ENCODE measurements around the gene LIN28A.

The LIN28A gene

DNA sequence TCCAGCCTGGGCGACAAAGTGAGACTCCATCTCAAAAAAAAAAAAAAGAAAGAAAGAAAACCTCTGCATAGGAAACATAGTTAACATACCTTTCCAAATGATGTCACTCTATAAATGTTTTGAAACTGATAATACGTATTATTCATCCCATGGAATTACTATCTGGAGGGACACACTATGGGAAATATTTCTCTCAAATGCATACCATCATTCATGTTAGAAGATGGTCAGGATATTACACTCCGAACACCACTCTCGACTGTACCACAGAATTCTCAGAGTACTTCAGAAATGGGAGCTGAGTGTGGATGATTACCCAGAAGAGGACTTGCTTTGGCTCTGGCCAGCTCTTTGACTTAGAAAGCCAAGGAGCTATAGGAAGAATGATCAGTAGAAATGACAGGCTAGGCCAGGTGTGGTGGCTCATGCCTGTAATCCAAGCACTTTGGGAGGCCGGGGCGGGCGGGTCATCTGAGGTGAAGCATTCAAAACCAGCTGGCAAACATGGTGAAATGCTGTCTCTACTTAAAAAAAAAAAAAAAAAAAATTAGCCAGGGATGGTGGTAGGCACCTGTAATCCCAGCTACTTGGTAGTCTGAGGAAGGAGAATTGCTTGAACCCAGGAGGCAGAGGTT, 5.2 kb upstream of the LIN28A start:
- Mint-ChIP-seq H3K27ac (no peak overlapping the region), H3K27me3 (peaks cover 63% of the 10 kb centered on the region), H3K4me3 (no peak overlapping the region), H3K4me1 (peaks cover 18% of the 10 kb centered on the region), H3K9me3 (no peaks in the 10 kb centered on the region)
- no peak for ATAC-seq
- DNase-seq: no peak

DNA sequence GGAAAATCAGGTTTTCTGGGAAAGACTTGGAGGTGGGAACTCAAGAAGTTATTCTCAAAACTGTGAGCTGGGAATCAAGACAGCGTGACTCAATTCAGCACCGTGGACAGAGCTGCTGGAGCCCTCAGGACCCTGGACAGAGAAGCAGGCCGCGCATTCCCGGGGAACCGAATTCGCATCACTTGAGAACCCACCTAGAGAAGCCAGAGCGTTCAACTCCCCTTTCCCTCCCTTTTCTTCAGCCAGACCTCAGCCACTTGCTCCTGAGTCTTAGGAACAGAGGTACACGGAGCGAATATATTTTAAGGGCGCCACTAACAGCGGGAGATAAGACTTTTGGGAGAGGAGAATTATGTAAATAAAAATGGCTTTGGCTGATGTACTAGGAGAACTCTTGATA, 2.0 kb upstream of the LIN28A start:
- H3K9me3 Mint-ChIP-seq: no peaks in the 10 kb centered on the region
- DNase-seq (peak; percentile 55 to 63), ATAC-seq (peak; percentile 65)
- peaks cover 34% of the 10 kb centered on the region for H3K4me1 Mint-ChIP-seq
- no peak overlapping the region for H3K27ac Mint-ChIP-seq
- H3K27me3 Mint-ChIP-seq: peaks cover 79% of the 10 kb centered on the region
- no peak overlapping the region for H3K4me3 Mint-ChIP-seq

DNA sequence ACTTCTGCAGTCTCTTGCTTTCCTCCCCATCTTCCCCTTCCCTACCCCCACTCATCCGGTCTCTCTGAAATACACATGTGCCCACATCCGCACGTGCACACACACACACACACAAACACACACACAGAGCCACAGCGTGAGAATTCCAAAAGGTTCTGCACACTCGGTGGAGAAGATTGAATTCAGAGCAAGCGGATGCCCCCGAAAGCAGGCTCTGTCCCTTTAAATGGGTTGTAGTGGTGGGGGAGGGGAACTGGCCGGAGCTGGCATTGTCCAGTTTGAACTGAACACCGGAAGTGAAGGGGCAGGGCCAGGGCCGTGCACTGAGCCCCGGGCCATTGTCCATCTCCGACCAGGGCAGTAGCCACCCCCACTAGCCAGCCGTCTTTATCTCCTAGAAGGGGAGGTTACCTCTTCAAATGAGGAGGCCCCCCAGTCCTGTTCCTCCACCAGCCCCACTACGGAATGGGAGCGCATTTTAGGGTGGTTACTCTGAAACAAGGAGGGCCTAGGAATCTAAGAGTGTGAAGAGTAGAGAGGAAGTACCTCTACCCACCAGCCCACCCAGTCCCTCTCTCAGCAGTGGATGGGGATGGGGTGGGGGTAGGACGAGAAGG, 1.3 kb upstream of the LIN28A start:
- Mint-ChIP-seq H3K27ac (no peak overlapping the region), H3K27me3 (peaks cover 79% of the 10 kb centered on the region), H3K4me1 (peaks cover 34% of the 10 kb centered on the region), H3K4me3 (peak overlapping the region; percentile 9 to 35), H3K9me3 (no peaks in the 10 kb centered on the region)
- DNase-seq: peak in 1 of 2 donors; percentile 5
- ATAC-seq: no peak

DNA sequence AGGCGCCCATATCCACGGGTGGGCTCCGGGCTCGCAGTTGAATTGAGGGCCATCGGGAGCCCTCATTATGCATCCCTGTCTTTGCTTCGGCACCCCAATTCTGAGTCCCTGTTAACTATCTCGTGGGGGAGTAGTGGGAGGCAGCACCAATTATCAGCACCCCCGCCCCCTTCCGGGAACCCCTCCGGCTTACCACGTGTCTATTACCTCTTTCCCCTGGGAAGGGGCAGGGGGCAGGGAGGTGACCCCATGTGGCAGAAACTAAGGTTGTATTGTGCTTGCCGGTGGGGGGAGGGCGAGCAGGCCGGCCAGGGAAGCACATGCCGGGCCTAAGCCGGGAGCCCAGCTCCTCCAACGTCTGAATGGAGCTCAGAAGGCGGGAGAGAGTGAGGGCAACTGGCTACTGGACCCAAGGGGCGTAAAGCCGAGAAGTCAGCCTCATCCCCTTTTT, 1.0 kb downstream of the LIN28A start:
- DNase-seq (no peak), ATAC-seq (no peak)
- H3K27ac Mint-ChIP-seq: no peak overlapping the region
- peaks cover 34% of the 10 kb centered on the region for H3K4me1 Mint-ChIP-seq
- H3K9me3 Mint-ChIP-seq: no peaks in the 10 kb centered on the region
- H3K27me3 Mint-ChIP-seq: peaks cover 74% of the 10 kb centered on the region
- no peak overlapping the region for H3K4me3 Mint-ChIP-seq

DNA sequence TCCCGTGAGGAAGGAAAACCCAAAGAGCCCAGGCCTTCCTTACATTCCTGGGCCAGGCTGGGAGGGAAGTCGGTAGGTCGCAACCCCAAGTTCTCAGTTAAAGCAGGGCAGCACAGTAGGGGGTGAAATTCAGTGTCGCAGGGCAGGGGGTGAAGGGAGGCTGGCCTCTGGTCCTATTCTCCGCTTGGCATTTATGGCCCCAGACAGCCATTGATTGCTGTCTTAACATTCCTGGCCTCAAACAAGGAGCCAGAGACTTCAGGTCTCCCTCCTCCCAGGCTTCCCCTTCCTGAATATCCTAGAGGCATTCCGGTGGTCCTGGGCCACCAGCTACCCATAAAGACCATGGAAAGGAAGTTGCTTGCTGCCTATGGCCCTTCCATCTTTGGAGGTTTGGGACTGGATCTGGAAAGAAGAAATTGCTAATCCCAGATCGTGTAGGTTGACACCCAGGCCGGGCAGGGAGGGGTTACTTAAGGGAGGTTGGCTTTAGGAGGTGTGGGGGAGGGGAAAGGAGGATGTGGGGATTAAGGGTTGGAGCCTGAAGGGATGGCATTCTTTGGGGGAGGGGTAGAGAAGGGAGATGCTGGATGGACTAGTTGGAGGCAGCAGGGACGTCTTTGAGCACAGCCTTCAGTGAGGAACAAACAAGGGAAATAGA, 1.7 kb downstream of the LIN28A start:
- no peak for DNase-seq
- no peak for ATAC-seq
- Mint-ChIP-seq H3K27ac (no peak overlapping the region), H3K9me3 (no peaks in the 10 kb centered on the region), H3K4me3 (no peak overlapping the region), H3K4me1 (peaks cover 34% of the 10 kb centered on the region), H3K27me3 (peaks cover 74% of the 10 kb centered on the region)

DNA sequence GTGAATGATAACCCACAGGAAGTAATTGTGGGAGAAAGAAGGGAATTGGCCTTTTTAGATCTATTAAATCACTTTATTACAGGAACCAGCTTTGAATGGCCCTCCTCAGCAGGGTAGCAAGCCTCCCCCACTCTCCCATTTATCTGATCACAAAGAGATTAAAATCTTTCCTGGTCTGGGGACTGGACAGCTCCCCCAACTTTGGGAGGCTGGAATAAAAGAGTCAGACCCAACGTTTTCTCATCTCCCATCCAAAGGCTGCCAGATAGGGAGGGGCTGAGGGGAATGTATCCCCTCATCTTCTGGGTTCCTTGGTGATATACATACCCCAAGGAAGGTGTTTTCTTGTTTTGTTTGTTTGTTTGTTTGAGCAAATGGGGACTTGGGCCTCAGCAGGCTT, 2.4 kb downstream of the LIN28A start:
- H3K9me3 Mint-ChIP-seq: no peaks in the 10 kb centered on the region
- peaks cover 34% of the 10 kb centered on the region for H3K4me1 Mint-ChIP-seq
- no peak overlapping the region for H3K27ac Mint-ChIP-seq
- H3K27me3 Mint-ChIP-seq: peaks cover 67% of the 10 kb centered on the region
- ATAC-seq: no peak
- H3K4me3 Mint-ChIP-seq: no peak overlapping the region
- DNase-seq: no peak

DNA sequence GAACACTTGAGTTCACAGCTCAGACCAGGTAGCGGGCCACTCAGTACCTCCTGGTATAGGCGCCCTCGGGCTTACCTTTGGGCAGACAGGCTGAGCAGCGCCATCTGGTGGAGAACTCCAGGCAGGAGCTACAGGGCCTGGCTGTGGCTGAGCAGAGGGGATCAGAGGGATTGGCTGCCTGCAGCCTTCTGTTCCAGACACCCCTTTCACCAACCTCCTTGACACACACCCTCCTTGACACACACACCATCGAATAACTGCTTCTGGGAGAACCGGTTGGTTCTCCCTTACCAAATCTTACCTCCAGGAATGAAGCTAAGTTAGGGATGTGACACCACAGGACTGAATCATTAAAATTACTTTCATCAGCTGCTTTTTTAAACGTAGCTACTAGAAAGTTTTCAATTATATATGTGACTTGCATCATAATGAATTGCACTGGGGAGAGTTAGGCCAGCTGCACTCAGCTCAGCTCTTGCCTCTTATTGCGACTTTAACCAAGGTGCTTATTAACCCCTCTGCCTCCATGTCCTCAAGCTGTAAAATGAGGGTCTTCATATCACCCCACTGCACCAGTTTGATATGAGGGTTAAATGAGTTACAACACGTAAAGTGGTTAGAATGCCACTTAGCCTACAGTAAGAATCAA, 6.6 kb downstream of the LIN28A start:
- H3K27me3 Mint-ChIP-seq: peaks cover 35% of the 10 kb centered on the region
- DNase-seq (peak; percentile 78 to 83), ATAC-seq (peak; percentile 100)
- no peaks in the 10 kb centered on the region for H3K9me3 Mint-ChIP-seq
- no peak overlapping the region for H3K27ac Mint-ChIP-seq
- H3K4me1 Mint-ChIP-seq: no peaks in the 10 kb centered on the region
- H3K4me3 Mint-ChIP-seq: no peak overlapping the region

DNA sequence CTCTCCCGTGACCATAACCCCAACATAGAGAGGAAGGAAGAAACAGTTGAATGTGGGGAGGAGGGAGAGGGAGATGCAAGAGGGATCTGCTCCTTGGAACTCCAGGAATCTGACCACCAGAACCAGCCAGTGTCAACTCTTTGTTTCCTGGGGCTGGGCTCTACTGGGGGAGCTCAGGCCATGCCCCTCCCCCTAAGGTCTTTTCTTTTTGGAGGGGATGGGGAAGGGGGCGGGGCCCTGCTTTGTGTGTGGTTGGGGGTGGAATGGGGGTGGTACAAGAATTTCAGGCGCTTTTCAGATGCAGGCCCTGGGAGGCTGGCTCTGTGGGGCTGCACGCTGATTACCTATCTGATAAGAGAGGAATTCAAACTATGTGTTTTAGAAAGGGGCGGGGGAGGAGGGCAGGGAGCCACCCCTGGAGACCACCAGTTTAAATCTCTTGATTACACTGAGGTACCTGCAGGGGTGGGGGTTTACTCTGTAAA, 8.3 kb downstream of the LIN28A start:
- peaks cover 25% of the 10 kb centered on the region for H3K27me3 Mint-ChIP-seq
- no peak for ATAC-seq
- no peak overlapping the region for H3K4me3 Mint-ChIP-seq
- H3K4me1 Mint-ChIP-seq: no peaks in the 10 kb centered on the region
- H3K27ac Mint-ChIP-seq: peak overlapping the region in 1 of 2 donors; percentile 1
- H3K9me3 Mint-ChIP-seq: no peaks in the 10 kb centered on the region
- no peak for DNase-seq

DNA sequence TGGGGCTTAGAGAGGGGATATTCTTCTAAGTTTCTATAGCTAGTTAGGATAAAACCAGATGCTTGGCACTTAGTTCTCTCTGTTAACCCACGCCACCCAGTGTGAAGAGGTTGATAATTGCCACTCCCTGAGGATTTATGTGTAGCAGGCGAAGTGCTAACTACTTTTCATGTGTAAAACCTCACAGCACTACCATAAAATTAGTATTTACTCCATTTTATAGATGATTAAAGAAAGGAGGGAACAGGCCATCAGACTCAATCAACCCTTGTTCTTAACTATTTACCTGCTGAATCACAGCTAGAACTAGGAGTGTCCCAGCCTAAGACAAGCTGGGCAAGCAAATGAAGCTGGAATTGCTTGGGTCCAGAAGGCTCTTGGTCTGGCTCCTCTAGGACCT, 8.9 kb downstream of the LIN28A start:
- Mint-ChIP-seq H3K4me1 (no peaks in the 10 kb centered on the region), H3K27me3 (peaks cover 19% of the 10 kb centered on the region), H3K4me3 (no peak overlapping the region), H3K9me3 (no peaks in the 10 kb centered on the region), H3K27ac (no peak overlapping the region)
- DNase-seq (no peak), ATAC-seq (no peak)

DNA sequence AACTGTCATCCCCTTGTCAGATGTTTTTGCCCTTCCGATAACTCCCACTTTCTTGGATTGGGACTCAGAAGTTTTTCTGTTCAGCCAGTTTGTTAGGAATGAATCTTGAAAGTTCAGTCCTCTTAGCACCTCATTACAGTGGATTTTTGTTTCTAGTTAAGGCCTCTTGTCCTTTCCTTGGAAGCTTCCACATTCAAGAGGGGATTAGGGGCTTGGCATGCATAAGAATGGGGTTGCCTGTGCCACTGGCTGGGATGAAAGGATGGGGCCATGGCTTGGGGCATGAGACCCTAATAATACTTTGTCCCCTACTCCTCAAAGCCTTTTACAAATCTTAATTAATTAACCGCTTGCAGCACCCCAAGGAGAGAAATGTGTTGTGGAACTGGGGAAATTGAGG, 19.1 kb downstream of the LIN28A start:
- peaks cover 29% of the 10 kb centered on the region for H3K4me1 Mint-ChIP-seq
- H3K27ac Mint-ChIP-seq: no peak overlapping the region
- no peak overlapping the region for H3K4me3 Mint-ChIP-seq
- ATAC-seq (no peak), DNase-seq (no peak)
- H3K27me3 Mint-ChIP-seq: peaks cover 8% of the 10 kb centered on the region
- no peaks in the 10 kb centered on the region for H3K9me3 Mint-ChIP-seq

DNA sequence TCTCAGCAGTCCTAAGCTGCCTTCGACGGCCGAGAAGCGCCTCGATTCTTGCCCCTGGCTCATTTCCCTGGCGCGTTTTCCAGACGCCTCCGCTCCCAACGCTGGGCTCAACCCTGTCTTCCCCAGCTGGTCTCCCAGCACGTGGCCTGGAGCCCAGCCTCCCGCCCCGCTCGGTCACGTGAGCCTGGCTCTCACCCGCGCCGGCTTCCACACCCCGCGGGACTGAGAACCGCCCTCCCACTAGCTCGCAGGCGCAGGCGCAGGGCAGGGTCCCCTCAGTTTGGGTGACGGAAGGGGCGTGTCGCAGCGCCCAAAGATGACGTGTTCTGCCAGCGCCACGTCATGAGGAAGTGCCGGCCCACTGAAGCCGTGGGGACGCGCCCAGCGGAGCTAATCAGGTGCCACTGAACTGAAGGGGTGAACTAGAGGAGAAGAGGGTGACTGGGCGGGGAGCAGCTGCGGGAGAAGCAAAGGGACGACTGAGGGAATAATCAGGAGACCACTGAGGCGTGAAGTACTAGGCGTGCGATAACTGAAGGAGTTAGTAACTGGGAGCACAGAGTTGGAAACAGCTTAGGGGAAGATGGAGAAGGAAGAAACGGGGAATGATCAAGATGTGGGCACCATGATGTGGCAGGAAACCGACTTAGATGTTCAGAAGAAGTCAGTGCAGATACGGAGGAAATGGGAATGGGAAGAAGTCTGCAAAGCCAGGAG, 21.5 kb downstream of the LIN28A start, which contains the start of gene DHDDS:
TSS of gene DHDDS (plus strand) at position 343 of the 717 bp plus-strand sequence. CDS start 625 bp downstream, outside the sequence.
- H3K9me3 Mint-ChIP-seq: no peaks in the 10 kb centered on the region
- H3K27me3 Mint-ChIP-seq: no peaks in the 10 kb centered on the region
- peak; percentile 98 for ATAC-seq
- H3K4me3 Mint-ChIP-seq: peak within 1 kb of the TSS; percentile 96 to 99
- H3K4me1 Mint-ChIP-seq: peaks cover 29% of the 10 kb centered on the region
- H3K27ac Mint-ChIP-seq: peak within 1 kb of the TSS; percentile 93 to 96
- peak; percentile 98 for DNase-seq

DNA sequence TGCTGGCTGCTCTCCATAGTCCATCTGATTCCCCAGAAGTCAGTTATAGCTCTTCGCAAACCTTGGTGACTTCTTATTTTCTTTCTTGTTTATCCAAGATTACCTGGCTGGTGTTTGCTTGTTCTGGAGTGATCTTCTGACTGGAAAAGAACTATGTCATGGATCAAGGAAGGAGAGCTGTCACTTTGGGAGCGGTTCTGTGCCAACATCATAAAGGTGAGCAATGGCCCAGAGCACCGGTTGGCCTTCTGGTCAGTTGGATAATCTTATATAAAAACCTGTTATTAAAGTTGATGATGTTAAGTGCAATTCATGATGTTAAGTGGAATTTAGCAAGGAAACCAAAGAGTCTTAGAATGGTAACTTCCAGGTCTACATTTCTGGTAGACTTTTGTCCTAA, 22.2 kb downstream of the LIN28A start:
- Mint-ChIP-seq H3K9me3 (no peaks in the 10 kb centered on the region), H3K4me3 (peak overlapping the region; percentile 96 to 99), H3K27me3 (no peaks in the 10 kb centered on the region), H3K4me1 (peaks cover 29% of the 10 kb centered on the region), H3K27ac (peak overlapping the region in 1 of 2 donors; percentile 90)
- ATAC-seq (no peak), DNase-seq (no peak)

DNA sequence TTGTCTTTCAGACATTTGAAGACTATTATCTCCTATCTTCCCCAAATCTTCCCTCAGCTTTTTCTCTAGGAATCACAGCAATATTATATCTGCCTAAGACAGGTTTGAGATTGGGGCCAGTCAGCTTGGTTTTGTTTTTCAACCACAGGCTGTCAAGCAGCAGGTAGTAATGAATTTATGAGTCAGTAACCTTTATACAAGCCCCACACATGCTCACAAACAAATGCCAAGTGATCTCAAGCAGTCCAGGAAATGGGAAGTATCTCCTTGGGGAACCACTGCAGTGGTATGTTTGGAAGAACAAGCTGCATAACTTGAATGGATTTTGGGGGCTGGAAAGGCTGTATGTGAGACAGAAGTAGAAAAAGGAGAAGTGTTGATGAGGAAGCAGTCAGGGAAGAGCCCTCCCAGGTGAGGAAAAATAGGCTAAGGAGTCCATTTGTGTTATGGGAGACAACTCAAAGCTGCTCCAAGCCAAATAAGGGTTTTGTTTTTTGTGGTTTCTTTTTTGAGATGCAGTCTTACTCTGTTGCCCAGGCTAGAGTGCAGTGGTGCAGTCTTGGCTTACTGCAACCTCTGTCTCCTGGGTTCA, 23.6 kb downstream of the LIN28A start:
- Mint-ChIP-seq H3K27me3 (no peaks in the 10 kb centered on the region), H3K4me1 (peaks cover 29% of the 10 kb centered on the region), H3K9me3 (no peaks in the 10 kb centered on the region), H3K4me3 (peak overlapping the region in 1 of 2 donors; percentile 29), H3K27ac (no peak overlapping the region)
- DNase-seq (no peak), ATAC-seq (no peak)

DNA sequence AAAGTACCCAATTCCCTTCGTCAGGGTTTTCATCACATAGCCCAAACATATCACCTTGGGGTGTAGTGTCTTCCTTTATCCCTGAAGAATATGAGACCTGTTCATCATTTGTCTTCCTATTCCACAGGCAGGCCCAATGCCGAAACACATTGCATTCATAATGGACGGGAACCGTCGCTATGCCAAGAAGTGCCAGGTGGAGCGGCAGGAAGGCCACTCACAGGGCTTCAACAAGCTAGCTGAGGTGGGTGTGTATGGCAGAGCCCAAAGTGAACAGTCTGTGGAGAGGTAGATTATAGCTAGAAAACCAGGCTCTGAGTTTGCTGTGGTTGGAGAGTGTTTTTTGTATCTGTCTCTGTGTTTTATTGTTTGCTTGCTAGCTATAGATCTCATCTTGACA, 27.4 kb downstream of the LIN28A start:
- ATAC-seq (no peak), DNase-seq (no peak)
- H3K9me3 Mint-ChIP-seq: no peaks in the 10 kb centered on the region
- peaks cover 12% of the 10 kb centered on the region for H3K4me1 Mint-ChIP-seq
- no peak overlapping the region for H3K4me3 Mint-ChIP-seq
- H3K27me3 Mint-ChIP-seq: no peaks in the 10 kb centered on the region
- H3K27ac Mint-ChIP-seq: no peak overlapping the region

DNA sequence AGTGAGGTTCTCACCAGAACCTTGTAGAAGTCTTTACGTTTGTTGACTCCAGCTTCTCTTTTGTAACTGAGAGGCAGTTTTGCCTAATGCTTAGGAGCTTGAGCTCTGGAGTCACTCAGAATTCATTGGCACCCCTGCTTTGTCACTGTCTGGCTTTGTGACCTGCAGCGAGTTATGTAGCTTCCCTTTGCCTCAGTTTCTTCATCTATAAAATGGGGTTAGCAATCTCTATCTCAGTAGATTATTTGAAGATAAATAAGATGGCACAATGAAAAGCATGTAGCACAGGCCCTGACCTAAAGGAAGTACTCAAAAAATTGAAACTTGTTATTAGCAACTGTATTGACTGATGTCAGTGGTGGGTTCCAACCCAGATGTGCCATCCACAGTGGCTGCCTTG, 29.6 kb downstream of the LIN28A start:
- peak overlapping the region in 1 of 2 donors; percentile 78 for H3K27ac Mint-ChIP-seq
- ATAC-seq (no peak), DNase-seq (no peak)
- no peak overlapping the region for H3K4me3 Mint-ChIP-seq
- H3K27me3 Mint-ChIP-seq: no peaks in the 10 kb centered on the region
- H3K9me3 Mint-ChIP-seq: no peaks in the 10 kb centered on the region
- H3K4me1 Mint-ChIP-seq: no peaks in the 10 kb centered on the region

Data from stimulated activated naive CD8-positive, alpha-beta T cell treated with anti-CD3 and anti-CD28 coated beads, Interleukin-15, amount 100 ng/mL, for 72 hours (primary cell).